HG02973 (cell line): ENCODE data around the gene IL19.

Source experiments
- ATAC-seq: cut with Tn5 transposase; IDR thresholded peaks from one replicate; pipeline ENCODE4 v1.9.1; 2021; ENCODE audit warnings: moderate library complexity; ENCODE audit not compliant: unreplicated experiment

IL19 gene, protein sequence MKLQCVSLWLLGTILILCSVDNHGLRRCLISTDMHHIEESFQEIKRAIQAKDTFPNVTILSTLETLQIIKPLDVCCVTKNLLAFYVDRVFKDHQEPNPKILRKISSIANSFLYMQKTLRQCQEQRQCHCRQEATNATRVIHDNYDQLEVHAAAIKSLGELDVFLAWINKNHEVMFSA

DNA sequence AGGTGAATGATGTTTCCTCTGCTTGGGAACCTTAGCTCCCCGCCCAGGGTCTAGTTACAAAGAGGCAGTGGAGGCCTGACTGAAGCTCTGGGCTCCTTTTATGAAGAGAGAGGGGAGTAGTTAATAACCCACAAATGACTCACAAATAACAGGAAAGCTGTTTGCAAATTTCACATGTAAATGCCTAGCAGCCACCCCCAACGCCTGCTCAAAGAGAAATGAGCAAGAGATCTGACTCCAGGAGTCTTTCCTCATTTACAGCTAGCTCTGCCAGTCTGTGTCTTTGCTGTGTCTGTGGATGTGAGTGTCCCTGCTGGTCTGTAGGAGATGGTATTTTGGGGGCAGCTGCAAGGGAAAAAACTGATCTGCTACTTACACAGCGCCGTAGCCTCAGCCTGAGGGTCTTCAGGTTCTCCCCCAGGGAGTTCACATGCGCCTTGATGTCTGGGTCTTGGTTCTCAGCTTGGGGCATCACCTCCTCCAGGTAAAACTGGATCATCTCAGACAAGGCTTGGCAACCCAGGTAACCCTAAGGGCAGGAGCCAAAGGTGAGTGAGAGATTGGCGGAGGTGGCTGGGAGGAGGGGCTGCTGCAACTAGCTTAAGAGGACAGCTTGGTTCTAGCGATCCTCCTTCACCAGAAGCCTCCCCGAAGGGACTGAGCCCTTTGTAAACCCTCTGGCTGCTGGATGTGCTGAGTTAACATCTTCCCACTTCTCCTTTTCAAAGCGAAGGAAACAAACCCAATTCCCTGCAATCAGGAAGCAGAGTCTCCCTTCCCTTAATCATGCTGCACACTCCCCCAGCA is at the start of gene IL19:
Gene IL19 (plus strand): TSS at position 243 of the 807 bp plus-strand sequence. CDS start 65,890 bp downstream, outside the sequence.
- no peak for ATAC-seq

DNA sequence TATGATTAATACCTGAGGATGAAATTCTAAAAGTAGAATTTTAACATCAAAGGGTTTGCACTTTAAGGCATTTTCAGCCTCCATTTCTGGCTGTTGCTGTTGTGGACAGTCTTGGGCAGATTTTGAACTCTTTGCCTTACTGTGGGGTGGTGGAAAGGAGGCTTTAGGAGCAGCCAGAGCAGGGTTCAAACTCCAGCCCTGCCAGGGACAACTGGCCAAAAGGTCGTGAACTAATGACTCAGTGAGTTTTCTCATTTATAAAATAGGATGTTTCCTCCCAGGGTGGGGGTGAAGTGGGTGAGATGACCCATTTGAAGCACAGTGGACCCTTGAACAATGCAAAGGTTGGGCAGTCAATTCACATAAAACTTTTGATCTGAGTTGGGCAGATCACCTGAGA is 49.1 kb upstream of the IL19 start:
- ATAC-seq, result no peak

DNA sequence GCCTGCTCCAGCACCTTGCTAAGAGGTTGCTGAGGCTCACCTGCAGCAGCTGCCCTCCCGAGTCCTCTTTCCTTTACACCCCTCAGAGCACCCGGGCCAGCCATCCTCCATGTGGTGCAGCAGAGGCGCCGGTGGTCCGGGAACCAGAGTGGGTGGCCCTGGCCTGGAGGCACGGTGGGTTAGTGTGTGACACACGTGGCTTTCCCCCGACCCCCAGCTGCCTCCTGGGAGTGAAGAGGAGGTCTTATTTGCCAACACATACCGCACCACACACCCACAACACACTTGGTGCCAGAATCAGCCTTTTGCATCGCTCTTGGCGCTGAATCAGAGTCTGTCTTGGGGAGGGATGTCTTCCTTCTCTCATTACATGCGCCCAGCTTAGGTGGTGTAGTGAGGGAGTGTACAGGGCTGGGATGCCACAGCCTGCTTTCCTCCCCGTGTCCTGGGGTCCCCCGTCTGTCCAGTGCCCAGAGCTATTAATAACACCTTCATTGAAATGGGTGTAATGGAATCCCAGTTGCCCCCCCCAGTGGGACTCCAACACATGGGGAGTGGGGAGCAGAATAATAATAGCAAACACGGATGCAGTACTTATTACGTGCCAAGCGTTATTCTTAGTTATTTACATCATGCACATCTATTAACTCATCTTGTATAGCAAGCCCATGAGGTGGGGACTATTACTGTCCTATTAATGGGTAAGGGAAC is 47.7 kb upstream of the IL19 start:
- no peak for ATAC-seq

DNA sequence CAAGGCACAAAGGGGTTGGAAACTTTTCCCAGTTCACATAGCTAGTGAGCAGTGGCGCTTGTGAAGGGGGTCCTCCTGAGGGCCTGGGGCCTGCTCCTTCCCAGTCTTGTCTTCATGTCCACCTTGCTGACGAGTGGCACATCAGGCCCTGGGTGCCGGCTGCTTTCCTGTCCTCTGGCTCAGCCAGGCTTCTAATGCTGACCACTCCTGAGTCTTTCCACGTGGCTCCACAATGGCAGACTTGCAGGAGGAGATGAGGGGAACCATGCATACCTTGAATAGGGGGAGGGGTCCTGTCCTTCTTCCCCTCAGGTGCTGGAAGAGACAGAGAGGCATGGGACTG is 47.1 kb upstream of the IL19 start:
- no peak for ATAC-seq

DNA sequence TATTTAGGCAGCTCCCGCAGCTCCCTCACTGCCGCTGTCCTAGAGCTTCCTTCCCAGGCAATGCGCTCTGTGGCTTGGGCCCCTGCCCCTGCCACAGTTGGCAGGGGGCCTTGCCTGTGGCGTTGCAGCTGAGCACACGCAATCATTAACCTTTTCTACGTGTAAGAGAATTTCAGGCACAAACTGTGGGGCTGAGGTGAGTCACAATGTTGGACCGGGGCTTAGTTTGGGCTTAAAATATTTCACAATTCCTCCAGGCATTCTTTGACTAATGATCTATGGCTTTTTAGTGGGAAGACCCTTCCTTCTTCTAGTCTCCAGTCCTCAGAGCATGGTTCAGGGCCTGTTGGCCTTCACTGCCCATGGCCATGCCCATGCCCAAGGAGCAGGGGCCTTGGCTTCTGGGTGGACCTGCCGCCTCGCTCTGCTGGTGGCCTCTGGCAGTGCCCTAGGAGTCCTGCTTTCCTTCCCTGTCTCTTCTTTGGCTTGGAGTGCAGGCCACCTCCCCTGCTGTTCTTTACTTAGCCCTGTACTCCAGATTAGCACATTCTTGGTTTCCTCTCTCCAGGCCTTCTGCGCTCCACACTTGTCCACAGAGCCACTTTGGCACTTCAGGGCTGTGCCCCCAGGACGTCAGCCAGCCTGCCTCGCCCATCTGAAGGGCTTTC is 46.6 kb upstream of the IL19 start:
- ATAC-seq, result no peak

DNA sequence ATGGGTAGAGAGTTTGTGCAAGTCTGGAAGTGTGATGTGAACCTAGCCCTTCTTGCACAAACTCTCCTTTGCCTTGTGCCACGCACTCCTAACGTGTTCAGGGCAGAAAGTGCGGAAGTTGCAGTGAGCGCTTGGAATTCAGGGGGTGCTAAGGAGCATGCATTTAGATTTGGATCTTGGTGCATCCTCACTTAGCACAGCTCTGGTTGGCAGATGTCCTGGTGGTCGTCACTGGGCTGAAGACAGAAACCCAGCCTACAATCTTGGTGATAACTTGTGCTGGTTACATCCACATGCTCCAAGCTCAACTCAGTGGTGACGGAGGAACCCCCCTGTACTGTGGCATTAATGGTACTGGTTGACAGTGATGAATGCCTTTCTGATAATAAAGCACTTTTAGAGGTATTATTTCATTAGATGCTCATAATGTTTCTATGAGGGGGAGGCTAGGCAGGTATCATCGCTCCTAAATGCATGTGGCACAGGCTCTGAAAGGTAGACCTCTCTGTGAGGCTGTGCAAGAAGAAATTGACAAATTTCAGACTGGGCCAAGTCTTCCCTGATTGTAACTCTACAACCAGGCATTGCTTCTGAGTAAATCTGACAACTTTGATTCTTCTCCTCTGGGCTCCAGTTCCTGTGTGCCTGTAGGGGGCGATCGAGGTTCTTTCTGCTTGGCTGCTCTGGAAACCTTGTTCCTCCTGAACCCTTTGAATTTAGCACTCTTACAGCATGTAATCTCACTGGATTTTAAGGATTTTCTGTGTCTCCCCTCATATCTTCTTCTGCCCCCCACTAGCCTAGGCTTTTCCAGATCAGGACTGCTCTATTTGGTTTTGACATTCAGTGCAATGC is 45.2 kb upstream of the IL19 start:
- no peak for ATAC-seq

DNA sequence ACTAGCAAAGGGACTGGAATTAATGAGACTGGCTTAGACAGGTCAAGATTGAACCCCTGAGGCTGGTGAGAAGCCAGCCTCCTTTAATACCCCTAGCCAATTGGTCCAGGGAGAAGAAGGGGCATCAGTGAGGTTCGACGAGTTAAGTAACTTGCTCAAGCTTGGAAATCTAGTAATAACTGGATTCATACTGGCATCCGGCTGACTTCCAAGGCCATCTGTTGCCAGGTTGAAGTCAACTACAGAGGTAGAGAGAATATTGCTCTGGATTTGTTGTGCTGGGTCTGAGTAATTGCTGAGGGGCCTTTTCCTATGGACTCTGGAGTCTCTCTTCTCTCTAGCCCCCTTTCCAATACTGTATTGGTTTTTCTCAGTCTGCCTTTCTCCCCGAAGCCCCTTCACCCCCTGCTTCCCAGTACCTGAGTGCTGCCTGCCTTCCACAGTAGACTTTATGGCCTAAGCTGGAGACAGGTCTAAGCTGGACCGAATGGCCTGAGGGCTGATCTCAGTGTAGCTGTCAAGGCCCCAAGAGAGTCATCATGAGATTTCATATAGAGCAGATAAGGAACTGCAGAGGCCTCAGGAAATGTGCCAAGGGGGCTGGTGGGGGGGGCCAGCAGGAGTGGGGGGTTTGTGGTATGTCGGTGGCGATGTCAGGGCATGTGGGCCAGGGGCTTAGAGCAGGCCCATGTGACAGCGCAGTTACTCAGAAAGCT is 42.4 kb upstream of the IL19 start:
- ATAC-seq, result no peak

DNA sequence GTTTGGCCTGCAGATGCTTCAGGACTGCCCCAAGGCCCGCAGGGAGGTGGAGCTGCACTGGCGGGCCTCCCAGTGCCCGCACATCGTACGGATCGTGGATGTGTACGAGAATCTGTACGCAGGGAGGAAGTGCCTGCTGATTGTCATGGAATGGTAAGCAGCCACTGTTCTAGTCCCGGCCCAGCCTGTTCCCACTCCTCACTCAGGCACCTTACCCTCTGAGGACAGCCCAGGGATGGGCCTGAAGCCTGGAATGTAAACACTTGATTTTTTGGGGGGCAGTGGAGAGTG is 41.9 kb upstream of the IL19 start:
- no peak for ATAC-seq

DNA sequence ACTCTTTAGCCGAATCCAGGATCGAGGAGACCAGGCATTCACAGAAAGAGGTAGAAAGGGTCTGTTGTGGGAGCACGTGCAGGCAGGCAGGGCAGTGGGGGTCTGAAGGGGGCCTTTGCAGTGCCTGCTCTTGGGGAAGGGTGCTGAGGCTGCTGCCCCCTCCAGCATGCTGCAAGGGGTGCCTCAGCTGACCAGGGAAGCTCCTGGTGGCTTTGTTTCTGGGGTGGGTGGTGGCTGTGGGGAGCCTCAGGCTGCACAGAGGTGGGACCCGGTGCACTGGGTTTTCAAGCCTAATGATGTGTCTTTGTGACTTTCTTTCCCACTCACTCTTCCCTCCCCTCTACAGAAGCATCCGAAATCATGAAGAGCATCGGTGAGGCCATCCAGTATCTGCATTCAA is 41.5 kb upstream of the IL19 start:
- ATAC-seq, result no peak

DNA sequence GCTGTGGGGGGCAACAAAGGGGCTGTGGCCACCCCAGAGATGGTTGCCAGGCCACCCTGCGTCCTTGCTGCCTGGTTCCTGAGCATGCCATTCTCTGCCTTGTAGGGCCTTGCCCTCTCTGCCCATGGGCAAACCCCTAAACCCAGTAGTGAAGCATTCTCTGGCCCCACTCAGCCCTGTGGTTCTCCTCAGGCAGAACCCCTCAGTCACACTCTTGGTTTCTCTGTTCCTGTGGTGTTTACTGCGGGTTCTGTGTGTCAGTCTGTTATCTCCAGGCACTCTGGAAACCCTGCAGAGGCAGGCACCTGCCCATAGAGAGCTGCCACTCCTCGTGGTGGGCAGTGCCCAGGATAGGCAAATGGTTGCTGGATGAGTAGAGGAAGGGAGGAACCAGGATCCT is 41.1 kb upstream of the IL19 start:
- ATAC-seq, result no peak

DNA sequence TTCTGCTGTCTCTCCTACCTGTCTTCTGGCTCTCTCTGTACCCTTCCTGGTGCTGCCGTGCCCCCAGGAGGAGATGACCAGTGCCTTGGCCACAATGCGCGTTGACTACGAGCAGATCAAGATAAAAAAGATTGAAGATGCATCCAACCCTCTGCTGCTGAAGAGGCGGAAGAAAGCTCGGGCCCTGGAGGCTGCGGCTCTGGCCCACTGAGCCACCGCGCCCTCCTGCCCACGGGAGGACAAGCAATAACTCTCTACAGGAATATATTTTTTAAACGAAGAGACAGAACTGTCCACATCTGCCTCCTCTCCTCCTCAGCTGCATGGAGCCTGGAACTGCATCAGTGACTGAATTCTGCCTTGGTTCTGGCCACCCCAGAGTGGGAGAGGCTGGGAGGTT is 38.1 kb upstream of the IL19 start:
- ATAC-seq, result no peak

DNA sequence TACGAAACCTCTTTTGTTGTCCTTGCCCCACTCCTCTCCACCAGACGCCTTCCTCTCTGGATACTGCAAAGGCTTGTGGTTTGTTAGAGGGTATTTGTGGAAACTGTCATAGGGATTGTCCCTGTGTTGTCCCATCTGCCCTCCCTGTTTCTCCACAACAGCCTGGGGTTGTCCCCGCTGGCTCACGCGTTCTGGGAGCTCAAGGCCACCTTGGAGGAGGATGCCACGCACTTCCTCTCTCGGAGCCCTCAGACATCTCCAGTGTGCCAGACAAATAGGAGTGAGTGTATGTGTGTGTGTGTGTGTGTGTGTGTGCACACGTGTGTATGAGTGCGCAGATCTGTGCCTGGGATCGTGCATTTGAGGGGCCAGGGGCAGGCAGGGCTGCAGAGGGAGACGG is 37.6 kb upstream of the IL19 start:
- no peak for ATAC-seq

DNA sequence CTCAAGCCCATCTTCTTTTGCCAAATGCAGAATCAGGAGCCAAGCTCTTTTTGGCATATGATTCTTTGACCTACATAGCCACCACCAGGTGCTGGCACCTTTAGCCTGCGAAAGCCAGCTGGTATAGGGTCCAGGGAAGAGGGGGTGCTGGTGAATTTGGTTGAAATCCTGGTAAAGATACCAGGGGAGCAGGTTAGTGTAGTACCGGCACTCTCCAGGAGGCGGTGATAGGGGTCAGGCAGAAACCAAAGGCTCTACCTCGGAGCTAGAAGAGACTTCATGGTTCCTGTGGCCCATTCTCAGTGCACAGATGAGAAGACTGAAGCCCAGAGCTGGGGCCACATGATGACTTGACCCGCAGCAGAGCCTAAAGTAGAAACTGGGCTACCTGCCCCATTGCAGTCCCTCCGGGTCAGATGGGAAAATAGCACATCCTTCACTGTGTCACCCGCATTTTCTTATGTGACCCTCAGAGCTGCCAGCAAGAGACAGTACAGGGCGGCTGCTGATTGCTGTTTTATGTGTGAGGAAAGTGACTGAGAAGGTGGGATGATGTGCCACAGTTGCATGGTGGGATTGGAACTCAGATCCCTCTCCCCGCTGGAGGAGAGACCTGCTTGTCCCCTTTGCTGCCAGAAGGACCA is 36.0 kb upstream of the IL19 start:
- peak; percentile 23 for ATAC-seq

DNA sequence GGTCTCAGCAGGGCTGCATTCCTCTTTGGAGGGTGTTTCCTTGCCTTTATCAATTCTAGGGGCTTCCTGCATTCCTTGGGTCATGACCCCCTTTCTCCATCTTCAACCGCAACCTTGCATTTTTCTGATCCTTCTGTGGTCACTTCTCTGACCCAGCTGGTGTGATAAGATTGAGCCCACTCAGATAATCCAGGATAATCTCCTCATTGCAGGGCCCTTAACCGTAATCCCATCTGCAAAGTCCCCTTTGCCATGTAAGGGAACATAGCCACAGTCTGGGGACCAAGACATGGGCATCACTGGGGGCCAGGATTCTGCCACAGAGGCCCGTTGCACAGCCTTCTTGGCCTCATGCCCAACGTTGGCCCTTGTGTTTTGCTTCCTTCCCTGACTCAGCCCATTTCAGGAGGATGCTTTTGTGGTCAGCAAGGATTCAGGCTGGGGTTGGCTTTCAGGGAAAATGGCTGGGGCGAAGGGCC is 35.0 kb upstream of the IL19 start:
- ATAC-seq, result no peak

DNA sequence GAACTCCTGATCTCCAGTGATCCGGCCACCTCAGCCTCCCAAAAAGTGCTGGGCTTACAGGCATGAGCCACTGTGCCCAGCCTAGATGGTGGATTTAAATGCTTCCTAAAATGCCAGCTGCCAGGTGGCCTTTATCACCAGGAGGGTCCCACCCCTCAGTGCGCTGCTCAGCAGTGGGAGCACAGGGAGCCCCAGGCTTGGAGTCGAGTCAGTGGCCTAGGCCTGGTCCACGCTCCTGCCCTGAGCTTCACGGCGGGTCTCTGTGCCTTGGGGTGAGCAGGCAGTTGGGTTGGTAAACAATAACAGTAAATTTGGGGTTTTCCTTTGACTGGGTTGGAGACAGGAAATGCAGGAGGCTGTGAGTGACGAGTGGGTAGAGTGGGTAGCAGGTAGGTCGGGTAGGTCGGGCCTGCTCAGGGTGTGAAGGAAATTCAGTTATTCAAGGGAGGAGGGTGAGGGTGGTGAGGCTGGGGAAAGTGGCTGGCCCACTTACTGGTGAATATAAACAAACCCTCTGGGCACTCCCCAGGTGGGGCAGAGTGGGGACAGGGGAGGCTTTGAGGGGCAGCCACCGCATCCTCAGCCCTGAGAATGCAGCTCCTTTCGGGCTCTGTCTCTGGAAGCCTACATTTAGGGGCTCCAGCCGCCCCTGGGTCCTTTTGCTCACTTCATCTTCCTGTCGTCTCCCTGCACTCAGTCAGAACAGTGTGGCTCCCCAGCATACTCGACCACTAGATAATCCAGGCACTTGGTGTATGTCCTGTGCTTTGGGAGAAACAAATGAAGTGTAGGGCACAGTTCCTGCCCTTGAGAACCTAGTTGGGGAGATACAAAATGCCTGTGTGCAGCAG is 33.5 kb upstream of the IL19 start:
- ATAC-seq, result no peak

DNA sequence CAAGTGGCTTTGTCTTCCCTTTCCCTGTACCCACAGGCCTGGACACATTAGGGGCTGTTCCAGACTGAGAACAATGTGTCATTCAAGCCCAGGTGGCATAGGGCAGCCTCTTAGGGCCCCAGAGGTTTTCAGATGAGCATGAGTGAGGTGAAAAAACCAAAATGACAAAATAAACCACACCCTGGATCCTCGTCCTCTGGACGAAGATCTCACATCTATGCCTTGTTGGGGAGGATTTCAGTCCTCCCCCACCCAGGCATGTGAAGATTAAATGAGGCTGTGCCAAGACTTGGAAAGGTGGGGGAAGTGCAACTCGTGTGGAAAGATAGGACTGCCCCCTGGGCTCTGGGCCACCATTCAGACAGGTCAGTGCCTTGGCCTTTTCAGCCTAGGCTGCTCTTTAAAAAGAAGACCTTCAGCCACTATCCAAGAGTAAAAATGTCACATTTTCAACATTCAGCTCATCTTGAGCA is 32.8 kb upstream of the IL19 start:
- no peak for ATAC-seq

DNA sequence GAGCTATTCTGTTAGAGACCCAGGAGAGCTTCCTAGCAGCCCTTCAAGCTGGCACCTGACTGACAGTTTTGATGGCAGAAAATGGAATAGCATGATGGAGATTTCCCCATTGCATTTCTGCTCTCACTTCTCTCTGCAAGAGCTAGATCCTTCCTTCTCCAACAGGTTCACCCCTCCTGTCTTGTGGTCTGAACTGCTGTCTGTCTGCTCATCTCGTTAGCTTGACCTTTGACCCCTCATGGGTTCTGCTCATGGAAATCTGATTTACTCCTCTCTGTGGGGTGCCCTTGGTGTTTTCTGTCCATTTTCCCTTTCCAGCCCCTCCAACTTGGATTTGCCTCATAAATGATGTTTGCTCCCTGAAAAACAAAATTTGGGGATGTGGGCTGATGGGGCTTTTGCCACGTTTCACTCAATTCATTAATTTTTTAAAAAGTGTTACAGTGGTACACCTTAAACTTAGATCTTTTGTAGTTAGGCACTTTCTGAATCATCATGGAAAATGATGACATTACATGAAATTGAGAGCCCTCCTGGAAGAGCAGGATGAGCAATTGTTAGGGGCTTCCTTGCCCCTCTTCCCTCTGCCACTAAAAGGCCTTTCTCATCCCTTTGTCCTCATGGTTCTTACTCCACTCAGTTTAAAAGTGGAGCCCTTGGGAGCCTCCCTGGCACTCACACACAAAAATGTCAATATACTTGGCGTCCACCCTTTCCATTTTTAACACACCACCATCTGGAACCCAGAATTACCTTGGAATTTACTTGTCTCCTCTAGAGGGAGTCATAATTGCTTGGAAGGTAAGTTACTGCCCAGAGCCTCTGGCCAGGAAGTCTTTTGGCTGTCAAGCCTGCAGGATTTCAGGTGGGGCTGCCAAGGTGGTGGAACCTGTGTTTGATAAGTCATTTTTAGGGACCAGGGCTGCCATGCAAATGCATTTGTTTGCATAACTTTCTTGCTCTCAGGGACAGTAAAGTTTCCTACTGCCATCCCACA is 31.9 kb upstream of the IL19 start:
- no peak for ATAC-seq
